Left kidney (tissue), 8 donors: ENCODE data around the gene PCDH9. TPM values are rescaled to one million over a fixed set of nuclear protein-coding genes. Genes with fewer than 3 reads are reported as not detected.
A peak's percentile ranks its signal among the peaks of the same experiment; 100 is the strongest.

Experiments used
- DNase-seq: peaks from one replicate; pipeline ENCODE4 v3.0.0-alpha.2; 2013
- long read RNA-seq, 8 donors: transcript quantifications; one replicate each; lab custom pipeline, GENCODE V29; 2026
- polyA plus RNA-seq: library from polyadenylated mRNA; unstranded; fragments of 120-200 nt; gene quantifications from one replicate; pipeline ENCODE4 v1.2.1, GENCODE V29; 2013; ENCODE audit not compliant: insufficient read length

Gene PCDH9
- 15.3 TPM for polyA plus RNA-seq
- long read RNA-seq, donor 1, full-length matches to known transcripts: 13 of 13 reads
- long read RNA-seq, donor 1, partial matches to known transcripts: 0 of 13 reads
- long read RNA-seq, donor 1, other reads (novel, unspliced or antisense): 0 of 13 reads
- long read RNA-seq, donor 2, full-length matches to known transcripts: 2 of 2 reads
- long read RNA-seq, donor 2, partial matches to known transcripts: 0 of 2 reads
- long read RNA-seq, donor 2, other reads (novel, unspliced or antisense): 0 of 2 reads
- long read RNA-seq, donor 3, full-length matches to known transcripts: 7 of 7 reads
- long read RNA-seq, donor 3, partial matches to known transcripts: 0 of 7 reads
- long read RNA-seq, donor 3, other reads (novel, unspliced or antisense): 0 of 7 reads
- long read RNA-seq, donor 4: 0 reads
- long read RNA-seq, donor 5, full-length matches to known transcripts: 5 of 10 reads
- long read RNA-seq, donor 5, partial matches to known transcripts: 0 of 10 reads
- long read RNA-seq, donor 5, other reads (novel, unspliced or antisense): 5 of 10 reads
- long read RNA-seq, donor 6, full-length matches to known transcripts: 5 of 5 reads
- long read RNA-seq, donor 6, partial matches to known transcripts: 0 of 5 reads
- long read RNA-seq, donor 6, other reads (novel, unspliced or antisense): 0 of 5 reads
- long read RNA-seq, donor 7, full-length matches to known transcripts: 7 of 7 reads
- long read RNA-seq, donor 7, partial matches to known transcripts: 0 of 7 reads
- long read RNA-seq, donor 7, other reads (novel, unspliced or antisense): 0 of 7 reads
- long read RNA-seq, donor 8, full-length matches to known transcripts: 1 of 11 reads
- long read RNA-seq, donor 8, partial matches to known transcripts: 10 of 11 reads
- long read RNA-seq, donor 8, other reads (novel, unspliced or antisense): 0 of 11 reads

GRCh38 chr13:67229481-67230403 lies at the start of gene PCDH9:
PCDH9 (minus strand) TSS chr13:67230336; CDS start chr13:67228440, 1,896 bp downstream.
- DNase-seq: peak; percentile 39

GRCh38 chr13:67278235-67278634 lies 48.1 kb upstream of the PCDH9 start:
- DNase-seq: no peak

GRCh38 chr13:67277581-67277980 lies 47.4 kb upstream of the PCDH9 start:
- DNase-seq: no peak

- no peak for DNase-seq
Observed at GRCh38 chr13:67275351-67275960, 45.3 kb upstream of the PCDH9 start.

GRCh38 chr13:67273001-67273400 lies 42.9 kb upstream of the PCDH9 start:
- DNase-seq: no peak

- no peak for DNase-seq
Observed at GRCh38 chr13:67267136-67267535, 37.0 kb upstream of the PCDH9 start.

GRCh38 chr13:67259208-67259607 lies 29.1 kb upstream of the PCDH9 start:
- DNase-seq: no peak

GRCh38 chr13:67258482-67258881 lies 28.3 kb upstream of the PCDH9 start:
- no peak for DNase-seq

- DNase-seq: no peak
Observed at GRCh38 chr13:67238861-67239260, 8.7 kb upstream of the PCDH9 start.

GRCh38 chr13:67238277-67238859 lies 8.2 kb upstream of the PCDH9 start:
- DNase-seq: peak; percentile 52

- DNase-seq: no peak
Observed at GRCh38 chr13:67235265-67235664, 5.1 kb upstream of the PCDH9 start.

GRCh38 chr13:67232384-67232783 lies 2.2 kb upstream of the PCDH9 start:
- DNase-seq: no peak

- peak; percentile 29 for DNase-seq
Observed at GRCh38 chr13:67231289-67232000, 1.3 kb upstream of the PCDH9 start.

GRCh38 chr13:67230404-67231288 lies 510 bp upstream of the PCDH9 start:
- DNase-seq: peak; percentile 97

- no peak for DNase-seq
Observed at GRCh38 chr13:67228916-67229315, 1.2 kb downstream of the PCDH9 start.

- DNase-seq: no peak
Observed at GRCh38 chr13:67228031-67228430, 2.1 kb downstream of the PCDH9 start.

- no peak for DNase-seq
Observed at GRCh38 chr13:67227131-67227983, 2.8 kb downstream of the PCDH9 start.

GRCh38 chr13:67226696-67227095 lies 3.4 kb downstream of the PCDH9 start:
- DNase-seq: no peak
